Astrocyte (in vitro differentiated cells and primary cell): ENCODE data around the gene ARID5A. TPM values are rescaled to one million over a fixed set of nuclear protein-coding genes. Genes with fewer than 3 reads are reported as not detected.

Source experiments
- DNase-seq: peaks from one replicate; pipeline ENCODE4 v3.0.0-alpha.2; 2010; ENCODE audit warnings: low read depth
- FAIRE-seq: peaks from 2 replicates; lab custom pipeline; 2011; peaks lifted over from hg19 to GRCh38; lab: Jason Lieb, UNC
- H2AFZ ChIP-seq: 2 replicates; pipeline ENCODE4 v1.6.0; 2012; ENCODE audit warnings: low read depth, low read length, inconsistent platforms
- H3K27ac ChIP-seq: 2 replicates; pipeline ENCODE4 v1.5.1; 2011; ENCODE audit warnings: low read depth, low read length, inconsistent platforms
- H3K27me3 ChIP-seq: 2 replicates; pipeline ENCODE4 v1.6.0; 2011; ENCODE audit warnings: low read length, inconsistent platforms; ENCODE audit not compliant: insufficient read depth
- H3K36me3 ChIP-seq: 2 replicates; pipeline ENCODE4 v1.5.1; 2011; ENCODE audit warnings: low read length, inconsistent platforms; ENCODE audit not compliant: insufficient read depth
- H3K4me1 ChIP-seq: 2 replicates; pipeline ENCODE4 v1.5.1; 2011; ENCODE audit warnings: low read length, inconsistent platforms; ENCODE audit not compliant: insufficient read depth
- H3K4me2 ChIP-seq: 2 replicates; pipeline ENCODE4 v1.6.0; 2012; ENCODE audit warnings: low read length, inconsistent platforms
- H3K4me3 ChIP-seq: 2 replicates; pipeline ENCODE4 v1.5.1; 2011; ENCODE audit warnings: low read depth, mild to moderate bottlenecking, low read length, inconsistent platforms; ENCODE audit not compliant: insufficient read depth
- H3K79me2 ChIP-seq: 2 replicates; pipeline ENCODE4 v1.6.0; 2012; ENCODE audit warnings: mild to moderate bottlenecking, low read length, inconsistent platforms; ENCODE audit not compliant: insufficient read depth
- H3K9ac ChIP-seq: 2 replicates; pipeline ENCODE4 v1.6.0; 2012; ENCODE audit warnings: mild to moderate bottlenecking, low read length, inconsistent platforms
- H3K9me3 ChIP-seq: 2 replicates; pipeline ENCODE4 v1.5.1; 2012; ENCODE audit warnings: low read depth, mild to moderate bottlenecking, low read length, inconsistent platforms; ENCODE audit not compliant: insufficient read depth
- H4K20me1 ChIP-seq: 2 replicates; pipeline ENCODE4 v1.6.0; 2012; ENCODE audit warnings: low read length, inconsistent platforms; ENCODE audit not compliant: insufficient read depth
- H3K27ac Mint-ChIP-seq: one replicate; pipeline ENCODE4 v1.8.0; 2021; ENCODE audit warnings: mild to moderate bottlenecking, mixed read lengths; ENCODE audit not compliant: unreplicated experiment
- H3K27me3 Mint-ChIP-seq: one replicate; pipeline ENCODE4 v1.8.0; 2021; ENCODE audit warnings: low read depth, mixed read lengths; ENCODE audit not compliant: unreplicated experiment
- H3K36me3 Mint-ChIP-seq: one replicate; pipeline ENCODE4 v1.8.0; 2021; ENCODE audit warnings: low read depth, mixed read lengths; ENCODE audit not compliant: unreplicated experiment
- H3K4me1 Mint-ChIP-seq: one replicate; pipeline ENCODE4 v1.8.0; 2021; ENCODE audit warnings: low read depth, mixed read lengths; ENCODE audit not compliant: unreplicated experiment
- H3K4me3 Mint-ChIP-seq: one replicate; pipeline ENCODE4 v1.8.0; 2021; ENCODE audit warnings: mild to moderate bottlenecking, moderate library complexity, mixed read lengths; ENCODE audit not compliant: unreplicated experiment
- H3K9me3 Mint-ChIP-seq: one replicate; pipeline ENCODE4 v1.8.0; 2021; ENCODE audit warnings: mild to moderate bottlenecking, mixed read lengths; ENCODE audit not compliant: unreplicated experiment
- CTCF ChIP-seq: IDR thresholded peaks from 2 replicates; pipeline ENCODE4 v1.5.1; 2011; ENCODE audit warnings: low read depth, mild to moderate bottlenecking, inconsistent platforms, low read length, moderate library complexity; ENCODE audit not compliant: insufficient read depth
- EZH2 ChIP-seq: IDR thresholded peaks from 2 replicates; pipeline ENCODE4 v1.6.1; 2012; ENCODE audit warnings: mild to moderate bottlenecking, low read length, inconsistent platforms; ENCODE audit not compliant: insufficient read depth
- total RNA-seq: library from RNA; stranded (reverse); gene quantifications from 2 replicates; pipeline ENCODE4 v1.2.1, GENCODE V29; 2021

ARID5A gene
- total RNA-seq, 1 donor from 2014 or later: 11.8 TPM

GRCh38 chr2:96503637-96504243 is 32.8 kb upstream of the ARID5A start:
- no peak for TF ChIP-seq EZH2
- no peak for TF ChIP-seq CTCF
- FAIRE-seq: no peak
- H4K20me1 ChIP-seq: no peaks in the 10 kb centered on the region
- H3K4me2 ChIP-seq: no peak overlapping the region
- H3K27ac Mint-ChIP-seq: no peak overlapping the region
- H3K9ac ChIP-seq: no peak overlapping the region
- no peak for DNase-seq
- H3K4me1 ChIP-seq: peaks cover 11% of the 10 kb centered on the region
- no peaks in the 10 kb centered on the region for H3K9me3 ChIP-seq
- no peak overlapping the region for H3K4me3 ChIP-seq
- H3K79me2 ChIP-seq: no peaks in the 10 kb centered on the region
- H3K4me3 Mint-ChIP-seq: no peak overlapping the region
- peaks cover 17% of the 10 kb centered on the region for H3K27me3 Mint-ChIP-seq
- peaks cover 24% of the 10 kb centered on the region for H3K27me3 ChIP-seq
- H3K27ac ChIP-seq: no peak overlapping the region
- no peak overlapping the region for H2AFZ ChIP-seq
- peaks cover 10% of the 10 kb centered on the region for H3K4me1 Mint-ChIP-seq
- H3K36me3 ChIP-seq: no peaks in the 10 kb centered on the region
- H3K9me3 Mint-ChIP-seq: no peaks in the 10 kb centered on the region
- H3K36me3 Mint-ChIP-seq: no peaks in the 10 kb centered on the region

- Histone ChIP-seq H2AFZ (no peak within 1 kb of the TSS), H3K9me3 (no peaks in the 10 kb centered on the region), H3K4me1 (peaks cover 11% of the 10 kb centered on the region), H3K79me2 (no peaks in the 10 kb centered on the region), H3K36me3 (no peaks in the 10 kb centered on the region), H4K20me1 (no peaks in the 10 kb centered on the region), H3K27ac (no peak within 1 kb of the TSS), H3K4me2 (no peak within 1 kb of the TSS), H3K4me3 (no peak within 1 kb of the TSS), H3K27me3 (peaks cover 14% of the 10 kb centered on the region), H3K9ac (no peak within 1 kb of the TSS)
- H3K4me3 Mint-ChIP-seq: no peak within 1 kb of the TSS
- no peaks in the 10 kb centered on the region for H3K9me3 Mint-ChIP-seq
- DNase-seq: peak; percentile 57
- H3K27me3 Mint-ChIP-seq: peaks cover 11% of the 10 kb centered on the region
- H3K27ac Mint-ChIP-seq: no peak within 1 kb of the TSS
- FAIRE-seq: no peak
- H3K4me1 Mint-ChIP-seq: peaks cover 12% of the 10 kb centered on the region
- no peaks in the 10 kb centered on the region for H3K36me3 Mint-ChIP-seq
- TF ChIP-seq CTCF (no peak), EZH2 (no peak)
Observed at GRCh38 chr2:96505231-96505889, 31.2 kb upstream of the ARID5A start, which contains the start of gene NEURL3. TSS of gene NEURL3 (minus strand) at chr2:96505357. CDS start at chr2:96505286, 71 bp downstream.
